DOHH2 (cell line): ENCODE results near the gene WDFY3.

Source experiments
- H3F3A ChIP-seq: fragments of 200-600 bp; sonication (generic), shearing (Covaris generic); 2 replicates; pipeline ENCODE4 v1.6.0; 2016; ENCODE audit warnings: antibody characterized with exemption, mild to moderate bottlenecking; ENCODE audit not compliant: control insufficient read depth, insufficient read depth
- H3K27ac ChIP-seq: fragments of 200-600 bp; sonication (generic); 2 replicates; pipeline ENCODE4 v1.5.1; 2014; ENCODE audit warnings: low read depth, mild to moderate bottlenecking, low read length, moderate library complexity
- H3K27me3 ChIP-seq: fragments of 200-600 bp; sonication (generic); 2 replicates; pipeline ENCODE4 v1.6.1; 2014; ENCODE audit warnings: mild to moderate bottlenecking, low read length, mixed read lengths; ENCODE audit not compliant: control insufficient read depth
- H3K36me3 ChIP-seq: fragments of 200-600 bp; sonication (generic); 2 replicates; pipeline ENCODE4 v1.6.1; 2014; ENCODE audit warnings: mild to moderate bottlenecking, low read length, moderate library complexity, mixed read lengths; ENCODE audit not compliant: control insufficient read depth
- H3K4me1 ChIP-seq: fragments of 200-600 bp; sonication (generic); 2 replicates; pipeline ENCODE4 v1.6.1; 2014; ENCODE audit warnings: mild to moderate bottlenecking, low read length, mixed read lengths; ENCODE audit not compliant: control insufficient read depth
- H3K4me2 ChIP-seq: fragments of 200-600 bp; sonication (generic); 2 replicates; pipeline ENCODE4 v1.6.0; 2014; ENCODE audit warnings: mild to moderate bottlenecking, low read length, moderate library complexity
- H3K4me3 ChIP-seq: fragments of 200-600 bp; sonication (generic); 2 replicates; pipeline ENCODE4 v1.5.1; 2014; ENCODE audit warnings: mild to moderate bottlenecking, low read length, mixed read lengths
- H3K79me2 ChIP-seq: fragments of 200-600 bp; sonication (generic); 2 replicates; pipeline ENCODE4 v1.6.1; 2014; ENCODE audit warnings: mild to moderate bottlenecking, low read length, mixed read lengths; ENCODE audit not compliant: control insufficient read depth
- H3K9me2 ChIP-seq: fragments of 200-600 bp; sonication (generic); replicated peaks from 2 replicates; pipeline ENCODE4 v1.6.1; 2014; ENCODE audit warnings: mild to moderate bottlenecking, low read length, mixed read lengths; ENCODE audit not compliant: control insufficient read depth
- H3K9me3 ChIP-seq: fragments of 200-600 bp; sonication (generic); 2 replicates; pipeline ENCODE4 v1.6.1; 2014; ENCODE audit warnings: antibody characterized with exemption, low read length, mixed read lengths; ENCODE audit not compliant: control insufficient read depth, insufficient read depth
- H4K20me1 ChIP-seq: fragments of 200-600 bp; sonication (generic); 2 replicates; pipeline ENCODE4 v1.6.0; 2014; ENCODE audit warnings: low read depth, mild to moderate bottlenecking, antibody characterized with exemption, low read length, moderate library complexity; ENCODE audit not compliant: control insufficient read depth, insufficient read depth
- EZH2phosphoT487 ChIP-seq: fragments of 200-600 bp; sonication (generic); IDR thresholded peaks from 2 replicates; pipeline ENCODE4 v1.6.1; 2017; ENCODE audit warnings: borderline replicate concordance, mild to moderate bottlenecking, antibody characterized with exemption, low read length, moderate library complexity, mixed read lengths
- TF ChIP-seq, protein P1 (sequence below): fragments of 200-600 bp; sonication (generic); IDR thresholded peaks from one replicate; pipeline ENCODE4 v1.5.1; 2014; ENCODE audit warnings: antibody characterized with exemption, mild to moderate bottlenecking, low read depth, low read length; ENCODE audit not compliant: poor library complexity, severe bottlenecking

The WDFY3 gene

GRCh38 chr4:84826681-84827080, 139.8 kb downstream of the WDFY3 start:
- Histone ChIP-seq H3F3A (no peaks in the 10 kb centered on the region), H3K4me2 (no peak overlapping the region), H3K27ac (no peak overlapping the region), H3K9me3 (no peaks in the 10 kb centered on the region), H3K36me3 (no peaks in the 10 kb centered on the region), H3K4me3 (no peak overlapping the region), H3K4me1 (no peaks in the 10 kb centered on the region), H3K79me2 (no peaks in the 10 kb centered on the region), H3K9me2 (no peaks in the 10 kb centered on the region), H3K27me3 (no peaks in the 10 kb centered on the region), H4K20me1 (no peaks in the 10 kb centered on the region)
- TF ChIP-seq, protein P1, sequence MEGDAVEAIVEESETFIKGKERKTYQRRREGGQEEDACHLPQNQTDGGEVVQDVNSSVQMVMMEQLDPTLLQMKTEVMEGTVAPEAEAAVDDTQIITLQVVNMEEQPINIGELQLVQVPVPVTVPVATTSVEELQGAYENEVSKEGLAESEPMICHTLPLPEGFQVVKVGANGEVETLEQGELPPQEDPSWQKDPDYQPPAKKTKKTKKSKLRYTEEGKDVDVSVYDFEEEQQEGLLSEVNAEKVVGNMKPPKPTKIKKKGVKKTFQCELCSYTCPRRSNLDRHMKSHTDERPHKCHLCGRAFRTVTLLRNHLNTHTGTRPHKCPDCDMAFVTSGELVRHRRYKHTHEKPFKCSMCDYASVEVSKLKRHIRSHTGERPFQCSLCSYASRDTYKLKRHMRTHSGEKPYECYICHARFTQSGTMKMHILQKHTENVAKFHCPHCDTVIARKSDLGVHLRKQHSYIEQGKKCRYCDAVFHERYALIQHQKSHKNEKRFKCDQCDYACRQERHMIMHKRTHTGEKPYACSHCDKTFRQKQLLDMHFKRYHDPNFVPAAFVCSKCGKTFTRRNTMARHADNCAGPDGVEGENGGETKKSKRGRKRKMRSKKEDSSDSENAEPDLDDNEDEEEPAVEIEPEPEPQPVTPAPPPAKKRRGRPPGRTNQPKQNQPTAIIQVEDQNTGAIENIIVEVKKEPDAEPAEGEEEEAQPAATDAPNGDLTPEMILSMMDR = no peak
- no peak for TF ChIP-seq EZH2phosphoT487

DNA sequence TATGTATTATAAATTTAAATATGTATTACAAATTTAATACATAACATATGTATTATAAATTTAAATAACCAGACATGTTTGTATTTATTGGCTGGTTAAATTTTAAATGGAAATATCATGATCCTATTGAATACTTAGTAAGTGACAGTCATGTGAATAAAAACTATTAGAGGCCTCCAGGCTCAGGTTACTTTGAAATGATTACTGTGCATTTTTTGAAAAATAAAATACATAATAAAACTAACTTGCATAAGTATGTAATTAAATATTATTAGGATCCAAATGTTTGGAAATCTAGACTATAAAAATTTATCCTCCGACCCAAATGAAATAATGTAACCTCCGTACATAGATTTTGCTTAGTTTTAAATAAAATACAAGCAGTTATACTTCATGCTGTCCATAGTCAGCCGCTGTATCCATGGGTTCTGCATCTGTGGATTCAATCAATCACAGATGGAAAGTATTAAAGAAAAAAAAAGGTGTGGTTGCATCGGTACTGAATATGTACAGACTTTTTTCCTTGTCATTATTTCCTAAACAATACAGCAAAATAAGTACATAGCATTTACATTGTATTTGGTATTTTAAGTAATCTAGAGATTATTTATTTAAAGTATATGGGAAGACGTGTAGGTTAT, 140.7 kb downstream of the WDFY3 start:
- Histone ChIP-seq H4K20me1 (no peaks in the 10 kb centered on the region), H3K27ac (no peak overlapping the region), H3K79me2 (no peaks in the 10 kb centered on the region), H3K27me3 (no peaks in the 10 kb centered on the region), H3K9me2 (no peaks in the 10 kb centered on the region), H3K4me2 (no peak overlapping the region), H3K9me3 (no peaks in the 10 kb centered on the region), H3F3A (no peaks in the 10 kb centered on the region), H3K4me1 (no peaks in the 10 kb centered on the region), H3K4me3 (no peak overlapping the region), H3K36me3 (no peaks in the 10 kb centered on the region)
- TF ChIP-seq EZH2phosphoT487 = no peak
- TF ChIP-seq, protein P1 = no peak

GRCh38 chr4:84821064-84821463, 145.4 kb downstream of the WDFY3 start:
- Histone ChIP-seq H3F3A (no peaks in the 10 kb centered on the region), H3K27me3 (no peaks in the 10 kb centered on the region), H3K79me2 (no peaks in the 10 kb centered on the region), H3K9me3 (no peaks in the 10 kb centered on the region), H3K9me2 (no peaks in the 10 kb centered on the region), H3K4me1 (no peaks in the 10 kb centered on the region), H3K36me3 (no peaks in the 10 kb centered on the region), H3K4me2 (no peak overlapping the region), H3K27ac (no peak overlapping the region), H3K4me3 (no peak overlapping the region), H4K20me1 (no peaks in the 10 kb centered on the region)
- no peak for TF ChIP-seq EZH2phosphoT487
- TF ChIP-seq, protein P1 = no peak
